Activated CD8-positive, alpha-beta T cell treated with anti-CD3 and anti-CD28 coated beads for 36 hours (primary cell): ENCODE results near the gene POTEH. TPM values are rescaled to one million over a fixed set of nuclear protein-coding genes. Genes with fewer than 3 reads are reported as not detected.
"Not testable (repeated sequence)": the region's sequence is repeated elsewhere in the genome, so short reads cannot be mapped to it uniquely, and the experiment has no call there.

Source experiments
- ATAC-seq: fragments of 200-7000 bp; cut with Tn5 transposase; one replicate; pipeline ENCODE4 v1.10.0; 2021; ENCODE audit warnings: mild to moderate bottlenecking, moderate library complexity
- CTCF ChIA-PET: fragments of 350-600 bp; sonication (Branson Sonifier 250); formaldehyde crosslinking; loops from one replicate; lab custom pipeline; 2021; ENCODE audit warnings: antibody characterized with exemption; lab: Charles Lee
- POLR2A ChIA-PET: fragments of 350-600 bp; sonication (Branson Sonifier 250); formaldehyde crosslinking; loops from one replicate; lab custom pipeline; 2021; ENCODE audit warnings: antibody characterized with exemption; lab: Charles Lee
- DNase-seq: peaks from one replicate; pipeline ENCODE4 v3.0.0-alpha.2; 2020
- H3K27ac Mint-ChIP-seq: one replicate; pipeline ENCODE4 v1.8.0; 2021; ENCODE audit warnings: mild to moderate bottlenecking, mixed read lengths
- H3K27me3 Mint-ChIP-seq: one replicate; pipeline ENCODE4 v1.8.0; 2021; ENCODE audit warnings: mixed read lengths
- H3K36me3 Mint-ChIP-seq: one replicate; pipeline ENCODE4 v1.8.0; 2021; ENCODE audit warnings: low read depth, mixed read lengths
- H3K4me1 Mint-ChIP-seq: one replicate; pipeline ENCODE4 v1.8.0; 2021; ENCODE audit warnings: low read depth, mixed read lengths
- H3K4me3 Mint-ChIP-seq: one replicate; pipeline ENCODE4 v1.8.0; 2021; ENCODE audit warnings: mild to moderate bottlenecking, moderate library complexity, mixed read lengths
- H3K9me3 Mint-ChIP-seq: one replicate; pipeline ENCODE4 v1.8.0; 2021; ENCODE audit warnings: mixed read lengths
- intact Hi-C: fragments of 100-400 bp; cut with micrococcal nuclease; formaldehyde crosslinking; loops from one replicate; pipeline ENCODE4 v1.10.0; 2022
- total RNA-seq, 2 experiments: library from RNA; stranded (reverse); gene quantifications; one replicate each; pipeline ENCODE4 v1.2.3, GENCODE V29; 2021

POTEH gene
- total RNA-seq, 2 experiments from 2014 or later = not detected

DNA sequence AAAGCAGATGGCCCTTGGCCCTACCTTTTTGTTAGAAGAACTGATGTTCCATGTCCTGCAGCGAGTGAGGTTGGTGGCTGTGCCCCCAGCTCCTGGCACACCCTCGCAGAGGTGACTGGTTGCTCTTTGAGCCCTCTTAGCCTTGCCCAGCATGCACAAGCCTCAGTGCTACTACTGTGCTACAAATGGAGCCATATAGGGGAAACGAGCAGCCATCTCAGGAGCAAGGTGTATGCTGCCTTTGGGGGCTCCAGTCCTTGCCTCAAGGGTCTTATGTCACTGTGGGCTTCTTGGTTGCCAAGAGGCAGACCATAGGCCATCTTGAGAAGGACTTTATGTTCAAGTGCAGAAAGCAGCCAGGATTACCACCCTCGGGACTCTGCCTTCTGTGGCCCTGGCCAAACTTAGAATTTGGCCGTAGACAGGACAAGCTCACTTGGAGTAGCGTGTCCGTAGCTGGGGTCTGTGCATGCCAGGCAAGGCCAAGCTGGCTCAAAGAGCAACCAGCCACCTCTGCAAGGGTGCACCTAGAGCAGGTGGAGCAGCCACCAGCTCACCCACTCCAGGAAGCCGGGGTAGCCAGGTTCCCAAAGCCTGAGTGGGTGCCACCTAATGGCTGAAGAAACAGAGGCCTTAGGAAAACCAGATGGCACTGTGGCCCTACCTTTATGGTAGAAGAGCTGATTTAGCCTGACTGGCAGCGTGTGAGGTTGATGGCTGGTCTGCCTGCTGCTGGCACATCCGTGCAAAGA lies 48.5 kb downstream of the POTEH start:
- H3K27ac Mint-ChIP-seq, POLR2A ChIA-PET, H3K36me3 Mint-ChIP-seq, DNase-seq, intact Hi-C loops, ATAC-seq, CTCF ChIA-PET, H3K4me1 Mint-ChIP-seq, H3K27me3 Mint-ChIP-seq, H3K9me3 Mint-ChIP-seq, H3K4me3 Mint-ChIP-seq: not testable (repeated sequence)

DNA sequence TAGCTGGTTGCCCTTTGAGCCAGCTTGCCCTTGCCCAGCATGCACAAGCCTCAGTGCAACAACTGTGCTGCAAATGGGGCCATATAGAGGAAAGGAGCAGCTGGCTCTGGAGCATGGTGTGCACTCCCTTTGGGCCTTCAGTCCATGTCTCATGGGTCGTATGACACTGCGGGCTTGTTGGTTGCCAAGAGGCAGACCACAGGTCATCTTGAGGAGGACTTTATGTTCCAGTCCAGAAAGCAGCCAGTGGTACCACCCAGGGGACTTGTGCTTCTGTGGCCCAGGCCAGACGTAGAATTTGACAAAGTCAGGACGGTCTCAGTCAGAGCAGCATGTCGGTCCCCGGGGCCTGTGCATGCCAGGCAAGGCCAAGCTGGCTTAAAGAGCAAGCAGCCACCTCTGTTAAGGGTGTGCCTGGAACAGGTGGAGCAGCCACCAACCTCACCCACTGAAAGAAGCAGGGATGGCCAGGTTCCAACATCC lies 49.1 kb downstream of the POTEH start:
- POLR2A ChIA-PET, H3K4me1 Mint-ChIP-seq: not testable (repeated sequence)

GRCh38 chr22:15747636-15748323 lies 58.0 kb downstream of the POTEH start:
- intact Hi-C loops, POLR2A ChIA-PET, H3K36me3 Mint-ChIP-seq: not testable (repeated sequence)

More for the DNA sequence above, 49.1 kb downstream of the POTEH start:
- H3K27me3 Mint-ChIP-seq, H3K9me3 Mint-ChIP-seq, ATAC-seq, H3K4me3 Mint-ChIP-seq, DNase-seq, H3K36me3 Mint-ChIP-seq, CTCF ChIA-PET, H3K27ac Mint-ChIP-seq, intact Hi-C loops: not testable (repeated sequence)

DNA sequence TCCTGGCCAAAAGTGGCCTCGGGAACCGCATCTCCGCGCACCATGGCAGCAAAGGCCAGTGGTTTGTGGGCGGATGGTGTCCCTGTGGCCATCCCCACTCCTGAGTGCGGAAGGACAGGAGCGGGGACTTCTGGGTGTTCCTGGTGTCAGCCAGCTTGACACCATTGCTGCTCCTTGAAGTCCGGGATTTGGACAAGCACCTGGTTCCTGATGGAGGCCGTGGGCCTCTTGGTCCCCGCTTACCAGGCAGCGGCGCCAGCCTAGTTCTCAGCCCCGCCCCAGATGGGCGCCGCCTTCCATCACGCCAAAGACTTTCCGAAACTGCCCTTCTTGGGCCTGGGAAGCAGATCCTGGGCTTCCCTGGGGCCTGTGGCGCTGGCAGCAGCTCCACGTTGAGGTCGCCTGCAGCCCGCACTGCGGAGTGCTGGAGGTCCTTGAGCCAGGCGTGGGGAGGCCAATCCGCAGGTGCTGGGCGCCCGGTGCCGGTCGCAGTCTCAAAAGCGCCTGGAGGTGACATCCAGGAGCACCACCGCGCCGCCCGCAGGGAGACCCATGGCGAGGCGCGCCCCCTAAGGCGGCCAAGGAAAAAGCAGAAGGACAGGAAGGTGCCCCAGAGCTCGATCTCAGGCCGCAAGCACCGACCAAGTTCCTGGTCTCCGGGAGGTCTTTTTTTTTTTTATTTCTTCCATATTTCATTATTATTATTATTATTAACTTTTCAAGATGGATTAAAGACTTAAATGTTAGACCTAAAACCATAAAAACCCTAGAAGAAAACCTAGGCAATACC lies 59.5 kb downstream of the POTEH start:
- H3K27me3 Mint-ChIP-seq, CTCF ChIA-PET, DNase-seq, ATAC-seq, H3K9me3 Mint-ChIP-seq, POLR2A ChIA-PET, H3K27ac Mint-ChIP-seq, intact Hi-C loops, H3K36me3 Mint-ChIP-seq, H3K4me3 Mint-ChIP-seq, H3K4me1 Mint-ChIP-seq: not testable (repeated sequence)

More at GRCh38 chr22:15747636-15748323, 58.0 kb downstream of the POTEH start:
- H3K9me3 Mint-ChIP-seq, H3K27me3 Mint-ChIP-seq, H3K4me1 Mint-ChIP-seq, ATAC-seq, DNase-seq, H3K4me3 Mint-ChIP-seq, CTCF ChIA-PET, H3K27ac Mint-ChIP-seq: not testable (repeated sequence)

DNA sequence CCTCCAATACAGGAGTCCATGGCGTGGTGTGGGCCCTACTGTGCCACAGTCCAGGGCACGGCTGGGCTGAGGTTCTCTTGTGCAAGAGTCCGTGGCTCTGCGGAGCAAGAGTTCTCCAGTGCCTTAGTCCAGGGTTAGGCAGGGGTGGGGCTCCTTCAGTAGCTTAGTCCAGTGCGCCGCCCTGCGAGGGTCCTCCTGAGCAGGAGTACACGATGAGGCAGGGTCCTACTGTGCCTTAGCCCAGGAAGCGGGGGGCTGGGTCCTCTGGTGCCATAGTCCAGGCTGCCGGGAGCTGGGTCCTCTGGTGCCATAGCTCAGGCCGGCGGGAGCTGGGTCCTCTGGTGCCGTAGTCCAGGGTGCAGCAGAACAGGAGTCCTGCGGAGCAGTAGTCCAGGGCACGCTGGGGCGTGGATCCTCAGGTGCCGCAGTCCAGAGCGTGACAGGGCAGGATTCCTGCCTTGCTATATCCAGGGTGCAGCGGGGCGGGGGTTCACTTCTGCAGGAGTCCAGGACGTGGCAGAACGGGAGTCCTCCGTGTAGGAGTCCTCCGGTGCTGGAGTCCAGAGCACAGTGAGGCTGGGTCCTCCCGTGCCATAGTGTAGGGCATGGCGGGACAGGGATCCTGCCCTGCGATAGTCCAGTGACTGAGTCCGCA lies 69.7 kb downstream of the POTEH start:
- H3K4me3 Mint-ChIP-seq, H3K4me1 Mint-ChIP-seq, POLR2A ChIA-PET, H3K27me3 Mint-ChIP-seq, ATAC-seq, H3K36me3 Mint-ChIP-seq, H3K9me3 Mint-ChIP-seq, intact Hi-C loops, CTCF ChIA-PET, DNase-seq, H3K27ac Mint-ChIP-seq: not testable (repeated sequence)

- H3K9me3 Mint-ChIP-seq, H3K4me3 Mint-ChIP-seq, H3K4me1 Mint-ChIP-seq, CTCF ChIA-PET, intact Hi-C loops, DNase-seq, H3K36me3 Mint-ChIP-seq, H3K27ac Mint-ChIP-seq, ATAC-seq, H3K27me3 Mint-ChIP-seq, POLR2A ChIA-PET: not testable (repeated sequence)
Measured at GRCh38 chr22:15760388-15761150, 70.7 kb downstream of the POTEH start.

DNA sequence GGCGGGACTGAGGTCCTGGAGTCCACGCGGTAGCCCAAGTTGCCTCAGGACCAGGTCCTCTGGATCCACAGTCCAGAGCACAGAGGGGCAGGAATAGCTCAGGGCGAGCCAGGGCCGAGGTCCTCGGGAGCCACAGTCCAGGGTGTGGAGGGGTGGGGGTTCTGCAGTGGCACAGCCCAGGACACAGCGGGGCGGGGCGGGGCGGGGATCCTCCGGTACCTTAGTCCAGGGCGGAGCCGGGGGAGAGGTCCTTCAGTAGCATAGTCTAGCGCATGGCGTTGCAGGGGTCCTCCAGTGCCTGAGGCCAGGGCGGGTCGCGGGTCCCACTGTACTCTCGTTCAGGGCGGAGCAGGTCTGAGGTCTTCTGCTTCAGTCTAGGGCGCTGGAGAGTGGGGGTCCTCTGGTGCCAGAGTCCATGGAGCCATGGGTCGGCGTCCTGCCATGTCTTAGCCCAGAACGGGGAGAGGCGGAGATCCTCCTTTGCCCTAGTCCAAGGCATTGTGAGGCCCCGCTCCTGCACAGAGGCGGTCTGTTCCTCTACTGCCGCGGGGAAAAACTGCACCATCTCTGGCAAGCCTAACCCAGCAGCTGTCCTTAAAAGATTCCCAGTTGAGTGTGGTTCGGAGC lies 71.4 kb downstream of the POTEH start:
- H3K36me3 Mint-ChIP-seq, H3K4me3 Mint-ChIP-seq, H3K4me1 Mint-ChIP-seq, POLR2A ChIA-PET, CTCF ChIA-PET, H3K27me3 Mint-ChIP-seq, DNase-seq, ATAC-seq, H3K9me3 Mint-ChIP-seq, intact Hi-C loops, H3K27ac Mint-ChIP-seq: not testable (repeated sequence)

DNA sequence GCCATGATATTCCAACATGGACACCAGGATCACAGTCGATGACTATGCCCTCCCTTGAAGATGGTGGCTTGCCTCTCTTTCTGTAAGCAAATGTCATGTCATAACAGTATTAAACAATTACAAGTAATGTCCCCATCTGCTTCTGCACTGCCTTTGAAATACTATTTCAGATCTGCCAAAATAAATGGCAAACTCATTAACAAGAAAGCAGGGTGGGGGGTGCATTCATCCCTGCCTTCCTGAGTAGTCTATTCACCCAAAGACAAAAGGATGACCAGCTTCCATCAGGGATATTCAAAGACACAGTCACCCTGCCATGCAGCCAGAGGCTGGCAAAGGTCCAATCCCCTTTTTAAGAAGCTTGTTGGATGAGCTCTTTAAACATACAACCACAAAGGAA lies 73.7 kb downstream of the POTEH start:
- H3K9me3 Mint-ChIP-seq, H3K27me3 Mint-ChIP-seq, POLR2A ChIA-PET, H3K4me3 Mint-ChIP-seq, H3K36me3 Mint-ChIP-seq, DNase-seq, CTCF ChIA-PET, ATAC-seq, H3K27ac Mint-ChIP-seq, intact Hi-C loops, H3K4me1 Mint-ChIP-seq: not testable (repeated sequence)
